ENCODE measurements around the gene RPL34.

The RPL34 gene

DNA sequence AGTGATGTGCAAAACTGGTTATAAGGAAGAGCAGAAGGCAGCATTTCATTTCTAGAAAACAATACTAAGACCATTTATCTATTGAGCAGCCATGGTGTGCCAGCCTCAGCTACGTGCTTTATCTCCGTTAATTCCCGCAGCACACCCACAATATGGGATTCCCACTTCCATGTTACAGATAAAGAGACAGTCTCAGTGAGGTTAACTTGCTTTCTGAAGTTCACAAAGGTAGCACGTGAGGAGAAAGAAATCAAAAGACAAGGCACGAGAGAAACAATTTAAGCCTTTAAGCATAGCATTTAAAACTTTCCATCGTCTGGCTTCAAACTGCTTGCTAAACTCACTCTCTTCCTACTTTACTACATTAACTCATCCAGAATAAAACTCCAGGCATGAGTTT lies 8.0 kb upstream of the RPL34 start:
- Histone ChIP-seq H4K8ac (ENCODE audit: low read length) (no peak overlapping the region), H2BK120ac (ENCODE audit: low read depth, low read length) (no peak overlapping the region), H3K18ac (ENCODE audit: low read depth in 1 of 2, low read length in 2 of 2) (no peak overlapping the region), H3K4me2 (ENCODE audit: low read length, poor library complexity, severe bottlenecking) (no peak overlapping the region), H3K27ac (ENCODE audit: low read length, poor library complexity, severe bottlenecking) (no peak overlapping the region), H3K4ac (ENCODE audit: low read depth in 1 of 2, low read length in 2 of 2) (no peak overlapping the region), H3K27me3 (ENCODE audit: control insufficient read depth in 1 of 2, insufficient read depth in 1 of 2, low read length in 2 of 2) (no peaks in the 10 kb centered on the region), H2BK15ac (ENCODE audit: low read depth, poor library complexity, severe bottlenecking) (no peak overlapping the region), H2BK5ac (ENCODE audit: low read depth, low read length, poor library complexity, severe bottlenecking) (no peak overlapping the region), H3K14ac (ENCODE audit: low read length in 2 of 2) (no peak overlapping the region), H4K91ac (ENCODE audit: low read length) (no peak overlapping the region), H3K9me3 (ENCODE audit: control insufficient read depth, low read length) (peaks cover 18% of the 10 kb centered on the region), H3K4me3 (ENCODE audit: insufficient read depth in 1 of 2, low read depth in 1 of 2, low read length in 2 of 2) (peak overlapping the region in 1 of 2 experiments; percentile 26), H2AFZ (ENCODE audit: low read depth, low read length) (no peak overlapping the region), H3K9ac (ENCODE audit: low read length) (peak overlapping the region; percentile 74), H3K4me1 (ENCODE audit: control insufficient read depth, insufficient read depth, low read depth, low read length) (no peaks in the 10 kb centered on the region), H3K36me3 (ENCODE audit: control insufficient read depth in 1 of 2, insufficient read depth in 2 of 2, low read depth in 1 of 2, low read length in 2 of 2) (no peaks in the 10 kb centered on the region), H2AK5ac (ENCODE audit: low read length, severe bottlenecking) (no peak overlapping the region), H3K23ac (ENCODE audit: low read length in 2 of 2) (no peak overlapping the region), H3K79me1 (replicated peaks; ENCODE audit: low read length, poor library complexity, severe bottlenecking) (no peaks in the 10 kb centered on the region), H2BK12ac (ENCODE audit: low read length in 2 of 2) (no peak overlapping the region)
- no peak for DNase-seq
- 79% methylated on average over 5 of the region's 6 CpGs for WGBS

DNA sequence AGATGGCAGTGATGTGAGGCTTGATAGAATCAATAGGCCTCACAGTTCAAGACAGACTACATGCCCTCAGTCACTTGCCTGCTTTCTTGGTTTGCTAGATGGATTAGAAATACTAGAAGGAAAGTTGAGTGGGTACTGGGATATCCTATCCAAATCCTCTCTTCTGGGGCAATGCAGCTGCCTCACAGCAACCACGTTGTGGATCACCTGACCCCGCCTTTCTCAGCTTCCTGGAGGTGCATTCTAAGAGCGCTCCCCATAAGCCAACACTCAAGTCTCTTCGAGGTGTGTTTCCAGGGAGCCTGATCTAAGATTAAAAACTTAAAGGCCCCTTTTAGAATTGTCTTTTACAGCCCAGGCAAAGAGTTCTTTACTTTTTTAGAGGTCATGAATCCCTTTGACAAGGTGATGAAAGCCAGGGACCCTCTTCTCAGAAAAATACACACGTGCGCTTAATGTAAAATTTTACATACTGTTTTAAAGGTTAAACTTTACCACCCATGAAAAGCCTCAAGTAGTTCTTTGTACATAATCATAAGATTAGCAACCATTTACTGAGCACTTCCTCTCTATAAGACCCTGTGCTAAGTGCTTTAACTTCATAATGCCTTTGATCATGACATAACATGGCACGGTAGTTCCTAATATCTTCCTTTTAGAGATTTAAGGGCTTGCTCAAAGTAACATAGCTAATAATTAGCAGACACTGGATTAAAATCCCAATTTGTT lies 840 bp upstream of the RPL34 start:
- Histone ChIP-seq H4K8ac (ENCODE audit: low read length) (no peak overlapping the region), H3K4me1 (ENCODE audit: control insufficient read depth, insufficient read depth, low read depth, low read length) (peaks cover 4% of the 10 kb centered on the region), H2BK120ac (ENCODE audit: low read depth, low read length) (no peak overlapping the region), H2AK5ac (ENCODE audit: low read length, severe bottlenecking) (no peak overlapping the region), H3K9me3 (ENCODE audit: control insufficient read depth, low read length) (peaks cover 17% of the 10 kb centered on the region), H3K27ac (ENCODE audit: low read length, poor library complexity, severe bottlenecking) (no peak overlapping the region), H3K27me3 (ENCODE audit: control insufficient read depth in 1 of 2, insufficient read depth in 1 of 2, low read length in 2 of 2) (no peaks in the 10 kb centered on the region), H3K4ac (ENCODE audit: low read depth in 1 of 2, low read length in 2 of 2) (no peak overlapping the region), H3K36me3 (ENCODE audit: control insufficient read depth in 1 of 2, insufficient read depth in 2 of 2, low read depth in 1 of 2, low read length in 2 of 2) (peaks cover 6 to 31% of the 10 kb centered on the region in 2 experiments), H3K4me2 (ENCODE audit: low read length, poor library complexity, severe bottlenecking) (no peak overlapping the region), H2BK5ac (ENCODE audit: low read depth, low read length, poor library complexity, severe bottlenecking) (no peak overlapping the region), H2BK15ac (ENCODE audit: low read depth, poor library complexity, severe bottlenecking) (no peak overlapping the region), H3K23ac (ENCODE audit: low read length in 2 of 2) (no peak overlapping the region), H3K18ac (ENCODE audit: low read depth in 1 of 2, low read length in 2 of 2) (no peak overlapping the region), H3K4me3 (ENCODE audit: insufficient read depth in 1 of 2, low read depth in 1 of 2, low read length in 2 of 2) (peak overlapping the region in 1 of 2 experiments; percentile 89), H2BK12ac (ENCODE audit: low read length in 2 of 2) (no peak overlapping the region), H2AFZ (ENCODE audit: low read depth, low read length) (no peak overlapping the region), H3K79me1 (replicated peaks; ENCODE audit: low read length, poor library complexity, severe bottlenecking) (no peaks in the 10 kb centered on the region), H3K9ac (ENCODE audit: low read length) (peak overlapping the region; percentile 96), H3K14ac (ENCODE audit: low read length in 2 of 2) (no peak overlapping the region), H4K91ac (ENCODE audit: low read length) (no peak overlapping the region)
- 87% methylated on average over 6 of the region's 7 CpGs for WGBS
- no peak for DNase-seq

DNA sequence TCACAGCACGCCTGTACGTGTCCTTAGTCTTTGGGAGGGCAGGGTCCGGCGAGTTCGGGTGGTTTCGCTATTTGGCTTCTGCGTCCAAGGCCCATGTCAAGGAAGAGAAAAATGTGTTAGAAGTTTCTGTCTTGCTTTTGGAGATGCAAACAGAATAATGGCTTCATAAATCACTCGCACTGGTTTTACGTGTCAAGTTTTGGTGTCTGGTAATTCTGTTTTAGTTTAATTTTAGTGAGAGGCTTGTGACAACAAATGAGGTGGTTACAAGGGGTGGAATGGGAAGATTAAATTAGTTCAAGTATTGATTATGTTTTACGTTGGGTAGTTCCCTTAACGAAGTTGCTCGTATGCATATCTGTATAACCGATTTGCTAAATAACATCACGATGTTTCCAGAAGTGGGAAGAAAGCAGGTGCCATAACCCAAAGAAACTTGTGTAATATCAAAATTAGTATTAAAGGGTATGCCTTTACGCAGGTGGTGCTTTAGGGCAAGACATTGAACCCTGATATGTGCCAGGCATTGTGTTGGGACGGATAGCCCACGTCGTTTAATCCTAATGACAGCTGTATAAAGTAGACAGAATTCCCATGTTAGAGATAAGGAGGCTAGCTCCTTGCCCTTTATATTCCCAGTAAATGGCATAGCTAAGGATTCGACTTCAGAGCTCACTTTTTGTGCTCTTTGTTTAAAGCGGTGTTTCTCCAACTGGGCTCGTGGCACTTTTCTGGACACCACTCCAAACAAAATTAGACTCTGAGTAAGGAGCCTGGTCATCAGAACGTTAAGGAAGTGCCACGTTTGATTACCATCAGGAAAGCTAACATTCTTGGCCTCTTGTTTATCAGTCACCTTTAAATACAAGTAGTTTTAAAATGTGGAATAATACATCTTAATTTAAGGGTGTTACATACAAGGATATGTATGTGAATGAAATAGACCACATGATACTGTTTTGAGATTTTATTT lies 843 bp downstream of the RPL34 start:
- peak overlapping the region; percentile 81 to 89 for H3K4me3 ChIP-seq (ENCODE audit: insufficient read depth in 1 of 2, low read depth in 1 of 2, low read length in 2 of 2)
- no peak overlapping the region for H2BK120ac ChIP-seq (ENCODE audit: low read depth, low read length)

DNA sequence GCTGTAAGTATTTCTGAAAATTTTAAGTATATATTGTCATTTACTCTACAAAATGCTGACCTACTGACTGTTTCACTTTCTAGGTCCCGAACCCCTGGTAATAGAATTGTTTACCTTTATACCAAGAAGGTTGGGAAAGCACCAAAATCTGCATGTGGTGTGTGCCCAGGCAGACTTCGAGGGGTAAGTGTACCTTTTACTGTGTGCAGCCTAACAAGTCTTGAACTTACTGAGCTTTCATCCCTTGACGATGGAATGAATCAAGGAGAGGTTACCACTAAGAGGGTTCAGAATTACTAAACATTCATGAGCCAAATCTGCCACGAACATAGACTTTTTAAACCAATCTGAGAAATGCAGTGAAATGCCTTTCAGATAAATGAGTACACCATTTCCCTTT lies 1.6 kb downstream of the RPL34 start:
- Histone ChIP-seq H3K4ac (ENCODE audit: low read depth in 1 of 2, low read length in 2 of 2) (no peak overlapping the region), H2BK12ac (ENCODE audit: low read length in 2 of 2) (no peak overlapping the region), H3K36me3 (ENCODE audit: control insufficient read depth in 1 of 2, insufficient read depth in 2 of 2, low read depth in 1 of 2, low read length in 2 of 2) (peaks cover 22 to 56% of the 10 kb centered on the region in 2 experiments), H2AK5ac (ENCODE audit: low read length, severe bottlenecking) (no peak overlapping the region), H3K14ac (ENCODE audit: low read length in 2 of 2) (no peak overlapping the region), H3K18ac (ENCODE audit: low read depth in 1 of 2, low read length in 2 of 2) (no peak overlapping the region), H2AFZ (ENCODE audit: low read depth, low read length) (no peak overlapping the region), H3K4me1 (ENCODE audit: control insufficient read depth, insufficient read depth, low read depth, low read length) (peaks cover 6% of the 10 kb centered on the region), H2BK5ac (ENCODE audit: low read depth, low read length, poor library complexity, severe bottlenecking) (no peak overlapping the region), H2BK15ac (ENCODE audit: low read depth, poor library complexity, severe bottlenecking) (no peak overlapping the region), H4K8ac (ENCODE audit: low read length) (no peak overlapping the region), H3K23ac (ENCODE audit: low read length in 2 of 2) (no peak overlapping the region), H2BK120ac (ENCODE audit: low read depth, low read length) (no peak overlapping the region), H3K4me3 (ENCODE audit: insufficient read depth in 1 of 2, low read depth in 1 of 2, low read length in 2 of 2) (peak overlapping the region in 1 of 2 experiments; percentile 89), H3K27ac (ENCODE audit: low read length, poor library complexity, severe bottlenecking) (no peak overlapping the region), H3K9me3 (ENCODE audit: control insufficient read depth, low read length) (no peaks in the 10 kb centered on the region), H3K27me3 (ENCODE audit: control insufficient read depth in 1 of 2, insufficient read depth in 1 of 2, low read length in 2 of 2) (no peaks in the 10 kb centered on the region), H3K79me1 (replicated peaks; ENCODE audit: low read length, poor library complexity, severe bottlenecking) (peaks cover 5% of the 10 kb centered on the region), H3K9ac (ENCODE audit: low read length) (peak overlapping the region; percentile 96), H4K91ac (ENCODE audit: low read length) (no peak overlapping the region), H3K4me2 (ENCODE audit: low read length, poor library complexity, severe bottlenecking) (peak overlapping the region; percentile 30)
- WGBS: 96% methylated on average over 3 of the region's 4 CpGs
- no peak for DNase-seq

More for the DNA sequence above, 843 bp downstream of the RPL34 start:
- Histone ChIP-seq H3K9me3 (ENCODE audit: control insufficient read depth, low read length) (peaks cover 3% of the 10 kb centered on the region), H2BK5ac (ENCODE audit: low read depth, low read length, poor library complexity, severe bottlenecking) (no peak overlapping the region), H3K36me3 (ENCODE audit: control insufficient read depth in 1 of 2, insufficient read depth in 2 of 2, low read depth in 1 of 2, low read length in 2 of 2) (peaks cover 15 to 48% of the 10 kb centered on the region in 2 experiments), H3K27me3 (ENCODE audit: control insufficient read depth in 1 of 2, insufficient read depth in 1 of 2, low read length in 2 of 2) (no peaks in the 10 kb centered on the region), H4K91ac (ENCODE audit: low read length) (peak overlapping the region; percentile 43), H3K4ac (ENCODE audit: low read depth in 1 of 2, low read length in 2 of 2) (peak overlapping the region in 1 of 2 experiments; percentile 56), H3K14ac (ENCODE audit: low read length in 2 of 2) (peak overlapping the region in 1 of 2 experiments; percentile 89), H3K79me1 (replicated peaks; ENCODE audit: low read length, poor library complexity, severe bottlenecking) (peaks cover 3% of the 10 kb centered on the region), H2BK12ac (ENCODE audit: low read length in 2 of 2) (no peak overlapping the region), H2BK15ac (ENCODE audit: low read depth, poor library complexity, severe bottlenecking) (no peak overlapping the region), H2AK5ac (ENCODE audit: low read length, severe bottlenecking) (peak overlapping the region; percentile 86), H3K4me2 (ENCODE audit: low read length, poor library complexity, severe bottlenecking) (peak overlapping the region; percentile 82), H3K23ac (ENCODE audit: low read length in 2 of 2) (no peak overlapping the region), H3K18ac (ENCODE audit: low read depth in 1 of 2, low read length in 2 of 2) (peak overlapping the region; percentile 93 to 95), H4K8ac (ENCODE audit: low read length) (no peak overlapping the region), H3K9ac (ENCODE audit: low read length) (peak overlapping the region; percentile 96), H3K4me1 (ENCODE audit: control insufficient read depth, insufficient read depth, low read depth, low read length) (peaks cover 6% of the 10 kb centered on the region), H3K27ac (ENCODE audit: low read length, poor library complexity, severe bottlenecking) (peak overlapping the region; percentile 97), H2AFZ (ENCODE audit: low read depth, low read length) (no peak overlapping the region)
- 8% methylated on average over 21 of the region's 23 CpGs for WGBS
- peak; percentile 24 for DNase-seq

Data from mesenchymal stem cell (in vitro differentiated cells and primary cell).